ENCODE results near the gene NAA15.
"Not testable (repeated sequence)": the region's sequence is repeated elsewhere in the genome, so short reads cannot be mapped to it uniquely, and the experiment has no call there.

GRCh38 chr4:139414671-139415210 is 113.4 kb downstream of the NAA15 start:
- not testable (repeated sequence) for TF ChIP-seq CTCF (IDR thresholded peaks at IDR 0.05; ENCODE audit: low read depth, low read length, poor library complexity, severe bottlenecking); EZH2phosphoT487 (IDR thresholded peaks at IDR 0.05; ENCODE audit: borderline replicate concordance, low read length)
